Astrocyte (in vitro differentiated cells and primary cell): ENCODE data around the gene BCAR1.

Experiments
- EZH2 ChIP-seq: IDR thresholded peaks from 2 replicates; pipeline ENCODE4 v1.6.1; 2012; ENCODE audit warnings: mild to moderate bottlenecking, low read length, inconsistent platforms; ENCODE audit not compliant: insufficient read depth
- TF ChIP-seq, protein P1 (sequence below): IDR thresholded peaks from 2 replicates; pipeline ENCODE4 v1.5.1; 2011; ENCODE audit warnings: low read depth, mild to moderate bottlenecking, inconsistent platforms, low read length, moderate library complexity; ENCODE audit not compliant: insufficient read depth

DNA sequence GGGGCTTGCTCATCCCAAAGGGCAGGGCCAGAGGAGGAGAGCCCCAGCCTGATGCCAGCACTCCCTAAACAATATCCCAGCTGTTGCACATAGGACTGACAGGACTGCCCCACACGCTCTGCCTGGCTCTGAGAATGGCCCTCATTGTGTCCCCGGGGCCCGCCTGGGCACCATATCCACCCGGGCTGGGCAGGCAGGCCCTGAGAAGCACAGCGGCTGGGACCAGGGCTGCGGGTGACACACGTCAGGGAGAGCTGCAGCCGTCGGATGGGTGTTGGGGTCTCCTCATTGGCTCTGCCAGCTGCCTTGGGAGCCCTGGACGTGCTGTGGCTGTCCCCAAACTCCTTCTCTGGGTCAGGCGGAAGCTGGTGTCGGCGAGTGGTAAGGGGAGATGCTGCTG is 4.2 kb downstream of the BCAR1 start:
- TF ChIP-seq, protein P1, sequence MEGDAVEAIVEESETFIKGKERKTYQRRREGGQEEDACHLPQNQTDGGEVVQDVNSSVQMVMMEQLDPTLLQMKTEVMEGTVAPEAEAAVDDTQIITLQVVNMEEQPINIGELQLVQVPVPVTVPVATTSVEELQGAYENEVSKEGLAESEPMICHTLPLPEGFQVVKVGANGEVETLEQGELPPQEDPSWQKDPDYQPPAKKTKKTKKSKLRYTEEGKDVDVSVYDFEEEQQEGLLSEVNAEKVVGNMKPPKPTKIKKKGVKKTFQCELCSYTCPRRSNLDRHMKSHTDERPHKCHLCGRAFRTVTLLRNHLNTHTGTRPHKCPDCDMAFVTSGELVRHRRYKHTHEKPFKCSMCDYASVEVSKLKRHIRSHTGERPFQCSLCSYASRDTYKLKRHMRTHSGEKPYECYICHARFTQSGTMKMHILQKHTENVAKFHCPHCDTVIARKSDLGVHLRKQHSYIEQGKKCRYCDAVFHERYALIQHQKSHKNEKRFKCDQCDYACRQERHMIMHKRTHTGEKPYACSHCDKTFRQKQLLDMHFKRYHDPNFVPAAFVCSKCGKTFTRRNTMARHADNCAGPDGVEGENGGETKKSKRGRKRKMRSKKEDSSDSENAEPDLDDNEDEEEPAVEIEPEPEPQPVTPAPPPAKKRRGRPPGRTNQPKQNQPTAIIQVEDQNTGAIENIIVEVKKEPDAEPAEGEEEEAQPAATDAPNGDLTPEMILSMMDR = no peak
- no peak for TF ChIP-seq EZH2
